ENCODE results near the gene FADS2. TPM values are rescaled to one million over a fixed set of nuclear protein-coding genes. Genes with fewer than 3 reads are reported as not detected.
"Not testable (repeated sequence)": the region's sequence is repeated elsewhere in the genome, so short reads cannot be mapped to it uniquely, and the experiment has no call there.

Gene FADS2
- total RNA-seq, 1 experiment from 2014 or later, result 1,097 TPM

- Histone ChIP-seq H3K36me3 (ENCODE audit: insufficient read depth, low read length, poor library complexity, severe bottlenecking) (no peaks in the 10 kb centered on the region), H3K9me3 (ENCODE audit: low read depth, low read length, poor library complexity, severe bottlenecking) (no peaks in the 10 kb centered on the region), H3K27me3 (replicated peaks; ENCODE audit: insufficient read depth, low read depth, low read length, poor library complexity) (no peaks in the 10 kb centered on the region), H3K27ac (ENCODE audit: low read depth, low read length, poor library complexity, severe bottlenecking) (peak overlapping the region; percentile 45), H3K4me1 (ENCODE audit: insufficient read depth, low read length, poor library complexity, severe bottlenecking) (peaks cover 10% of the 10 kb centered on the region), H3K4me3 (ENCODE audit: low read depth, low read length, poor library complexity, severe bottlenecking) (no peak overlapping the region)
- TF ChIP-seq EZH2 (IDR thresholded peaks at IDR 0.05; ENCODE audit: borderline replicate concordance, low read depth, low read length, poor library complexity, severe bottlenecking) (no peak), CTCF (conservative IDR thresholded peaks at IDR 0.05; ENCODE audit: low read depth, low read length) (no peak)
- ChIA-PET POLR2A (ENCODE audit: low non-redundant PET) (no interaction called here), CTCF (no interaction called here)
- BruUV-seq (replicated peaks), result no TSS peak
- DNase-seq (ENCODE audit: low spot score), result no peak
- intact Hi-C loops (cut with micrococcal nuclease; ENCODE audit: unreplicated experiment), result no loop called here
Observed at GRCh38 chr11:61880454-61880853, 52.4 kb downstream of the FADS2 start.

- Histone ChIP-seq H3K4me3 (ENCODE audit: low read depth, low read length, poor library complexity, severe bottlenecking) (no peak overlapping the region), H3K27ac (ENCODE audit: low read depth, low read length, poor library complexity, severe bottlenecking) (peak overlapping the region; percentile 45), H3K4me1 (ENCODE audit: insufficient read depth, low read length, poor library complexity, severe bottlenecking) (peaks cover 10% of the 10 kb centered on the region), H3K9me3 (ENCODE audit: low read depth, low read length, poor library complexity, severe bottlenecking) (no peaks in the 10 kb centered on the region), H3K36me3 (ENCODE audit: insufficient read depth, low read length, poor library complexity, severe bottlenecking) (no peaks in the 10 kb centered on the region), H3K27me3 (replicated peaks; ENCODE audit: insufficient read depth, low read depth, low read length, poor library complexity) (no peaks in the 10 kb centered on the region)
- TF ChIP-seq CTCF (conservative IDR thresholded peaks at IDR 0.05; ENCODE audit: low read depth, low read length), result no peak
- no peak for TF ChIP-seq EZH2 (IDR thresholded peaks at IDR 0.05; ENCODE audit: borderline replicate concordance, low read depth, low read length, poor library complexity, severe bottlenecking)
- peak; percentile 52 for DNase-seq (ENCODE audit: low spot score)
- intact Hi-C loops (cut with micrococcal nuclease; ENCODE audit: unreplicated experiment), result no loop called here
- POLR2A ChIA-PET (ENCODE audit: low non-redundant PET), result no interaction called here
- CTCF ChIA-PET, result interaction anchor here (1.1 kb wide), 2 partner anchors 17 to 227 kb away, joined by 3 to 4 read pairs; no protein-coding TSS in a partner anchor
- BruUV-seq (replicated peaks), result no TSS peak
Observed at GRCh38 chr11:61881397-61881796, 53.3 kb downstream of the FADS2 start.

DNA sequence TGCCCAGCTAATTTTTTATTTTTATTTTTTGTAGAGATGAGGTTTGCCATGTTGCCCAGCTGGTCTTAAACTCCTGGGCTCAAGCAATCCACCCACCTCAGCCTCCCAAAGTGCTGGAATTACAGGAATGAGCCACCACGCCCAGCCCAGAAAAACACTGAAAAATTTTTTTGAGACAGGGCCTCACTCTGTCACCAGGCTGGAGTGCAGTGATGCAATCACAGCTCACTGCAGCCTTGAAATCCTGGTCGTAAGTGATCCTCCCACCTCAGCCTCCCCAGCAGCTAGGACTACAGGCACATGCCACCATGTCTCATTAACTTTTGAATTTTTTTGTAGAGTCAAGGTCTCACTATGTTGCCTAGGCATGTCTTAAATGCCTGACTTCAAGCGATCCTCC lies 54.2 kb downstream of the FADS2 start:
- H3K27me3 ChIP-seq (replicated peaks; ENCODE audit: insufficient read depth, low read depth, low read length, poor library complexity); H3K27ac ChIP-seq (ENCODE audit: low read depth, low read length, poor library complexity, severe bottlenecking); H3K36me3 ChIP-seq (ENCODE audit: insufficient read depth, low read length, poor library complexity, severe bottlenecking); DNase-seq (ENCODE audit: low spot score); H3K4me1 ChIP-seq (ENCODE audit: insufficient read depth, low read length, poor library complexity, severe bottlenecking); intact Hi-C loops (cut with micrococcal nuclease; ENCODE audit: unreplicated experiment); BruUV-seq (replicated peaks); H3K4me3 ChIP-seq (ENCODE audit: low read depth, low read length, poor library complexity, severe bottlenecking); H3K9me3 ChIP-seq (ENCODE audit: low read depth, low read length, poor library complexity, severe bottlenecking): not testable (repeated sequence)
- CTCF ChIA-PET, result interaction anchor here (1.1 kb wide), 1 partner anchor 226 kb away, joined by 3 read pairs; no protein-coding TSS in a partner anchor
- POLR2A ChIA-PET (ENCODE audit: low non-redundant PET), result interaction anchor here (0.5 kb wide), 1 partner anchor 45 kb away, joined by 4 read pairs; no protein-coding TSS in a partner anchor

- Histone ChIP-seq H3K36me3 (ENCODE audit: insufficient read depth, low read length, poor library complexity, severe bottlenecking) (no peaks in the 10 kb centered on the region), H3K4me1 (ENCODE audit: insufficient read depth, low read length, poor library complexity, severe bottlenecking) (peaks cover 10% of the 10 kb centered on the region), H3K27me3 (replicated peaks; ENCODE audit: insufficient read depth, low read depth, low read length, poor library complexity) (no peaks in the 10 kb centered on the region), H3K9me3 (ENCODE audit: low read depth, low read length, poor library complexity, severe bottlenecking) (no peaks in the 10 kb centered on the region), H3K4me3 (ENCODE audit: low read depth, low read length, poor library complexity, severe bottlenecking) (no peak overlapping the region), H3K27ac (ENCODE audit: low read depth, low read length, poor library complexity, severe bottlenecking) (no peak overlapping the region)
- CTCF ChIA-PET, result no interaction called here
- POLR2A ChIA-PET (ENCODE audit: low non-redundant PET), result no interaction called here
- TF ChIP-seq CTCF (conservative IDR thresholded peaks at IDR 0.05; ENCODE audit: low read depth, low read length) (no peak), EZH2 (IDR thresholded peaks at IDR 0.05; ENCODE audit: borderline replicate concordance, low read depth, low read length, poor library complexity, severe bottlenecking) (no peak)
- intact Hi-C loops (cut with micrococcal nuclease; ENCODE audit: unreplicated experiment), result no loop called here
- no peak for DNase-seq (ENCODE audit: low spot score)
- BruUV-seq (replicated peaks), result no TSS peak
Observed at GRCh38 chr11:61882879-61883278, 54.8 kb downstream of the FADS2 start.

All from A673 (cell line).